ENCODE results near the gene HOXD10. TPM values are rescaled to one million over a fixed set of nuclear protein-coding genes. Genes with fewer than 3 reads are reported as not detected.

HOXD10 gene
- polyA plus RNA-seq (ENCODE audit: low read depth in 6 of 6): not detected

- Mint-ChIP-seq H3K4me3 (peak within 1 kb of the TSS in 3 of 8 donors; percentile 49 to 65 (median 52)), H3K27ac (peak within 1 kb of the TSS in 3 of 6 donors; percentile 59 to 82 (median 73))
These were observed at the start of gene HOXD10 for GRCh38 chr2:176115883-176116813. Gene HOXD10, plus strand, starts transcription at chr2:176116778. Its CDS starts 56 bp downstream, at chr2:176116834.

GRCh38 chr2:176067589-176068418 is 48.8 kb upstream of the HOXD10 start:
- H3K36me3 Mint-ChIP-seq: peaks cover 0 to 4% of the 10 kb centered on the region in 2 donors
- H3K4me1 Mint-ChIP-seq: peaks cover 6 to 20% (median 13%) of the 10 kb centered on the region in 3 donors
- H3K4me3 Mint-ChIP-seq: peak overlapping the region in 1 of 8 donors; percentile 15
- H3K9me3 Mint-ChIP-seq: peaks cover 0 to 8% (median 3%) of the 10 kb centered on the region in 7 donors
- H3K27me3 Mint-ChIP-seq: peaks cover 62 to 82% (median 79%) of the 10 kb centered on the region in 3 donors
- DNase-seq (no peak), ATAC-seq (ENCODE audit: low read depth in 2 of 2) (no peak)
- no peak overlapping the region for H3K27ac Mint-ChIP-seq

More at GRCh38 chr2:176115883-176116813, at the start of gene HOXD10:
- DNase-seq (no peak), ATAC-seq (ENCODE audit: low read depth in 2 of 2) (no peak)
- H3K36me3 Mint-ChIP-seq: peaks cover 5 to 22% of the 10 kb centered on the region in 2 donors
- peaks cover 83 to 89% (median 89%) of the 10 kb centered on the region in 3 donors for H3K27me3 Mint-ChIP-seq
- H3K9me3 Mint-ChIP-seq: peaks cover 0 to 31% (median 4%) of the 10 kb centered on the region in 7 donors
- peaks cover 4 to 14% (median 7%) of the 10 kb centered on the region in 3 donors for H3K4me1 Mint-ChIP-seq

GRCh38 chr2:176068419-176068832 is 48.2 kb upstream of the HOXD10 start:
- peaks cover 67 to 85% (median 83%) of the 10 kb centered on the region in 3 donors for H3K27me3 Mint-ChIP-seq
- ATAC-seq (ENCODE audit: low read depth in 2 of 2) (no peak), DNase-seq (no peak)
- peaks cover 6 to 20% (median 13%) of the 10 kb centered on the region in 3 donors for H3K4me1 Mint-ChIP-seq
- H3K9me3 Mint-ChIP-seq: peaks cover 0 to 9% (median 3%) of the 10 kb centered on the region in 7 donors
- H3K36me3 Mint-ChIP-seq: peaks cover 0 to 4% of the 10 kb centered on the region in 2 donors
- H3K4me3 Mint-ChIP-seq: peak overlapping the region in 3 of 8 donors; percentile 12 to 28 (median 12)
- H3K27ac Mint-ChIP-seq: peak overlapping the region in 2 of 6 donors; percentile 44 to 79

- DNase-seq (no peak), ATAC-seq (ENCODE audit: low read depth in 2 of 2) (no peak)
- peaks cover 0 to 25% (median 4%) of the 10 kb centered on the region in 7 donors for H3K9me3 Mint-ChIP-seq
- peak overlapping the region in 2 of 8 donors; percentile 17 to 37 for H3K4me3 Mint-ChIP-seq
- H3K4me1 Mint-ChIP-seq: peaks cover 6 to 20% (median 13%) of the 10 kb centered on the region in 3 donors
- H3K36me3 Mint-ChIP-seq: peaks cover 4 to 12% of the 10 kb centered on the region in 2 donors
- no peak overlapping the region for H3K27ac Mint-ChIP-seq
- H3K27me3 Mint-ChIP-seq: peaks cover 71 to 91% (median 89%) of the 10 kb centered on the region in 3 donors
These were observed 45.0 kb upstream of the HOXD10 start for GRCh38 chr2:176071330-176072291.

- Mint-ChIP-seq H3K27ac (no peak overlapping the region), H3K4me1 (peaks cover 6 to 18% (median 12%) of the 10 kb centered on the region in 3 donors), H3K36me3 (peaks cover 4 to 12% of the 10 kb centered on the region in 2 donors), H3K27me3 (peaks cover 77 to 91% (median 91%) of the 10 kb centered on the region in 3 donors), H3K9me3 (peaks cover 0 to 29% (median 4%) of the 10 kb centered on the region in 7 donors), H3K4me3 (peak overlapping the region in 2 of 8 donors; percentile 17 to 37)
- no peak for DNase-seq
- ATAC-seq (ENCODE audit: low read depth in 2 of 2): no peak
These were observed 44.3 kb upstream of the HOXD10 start for GRCh38 chr2:176072292-176072669.

- Mint-ChIP-seq H3K36me3 (peaks cover 4 to 12% of the 10 kb centered on the region in 2 donors), H3K27ac (peak overlapping the region in 1 of 6 donors; percentile 53), H3K4me1 (peaks cover 6 to 10% (median 6%) of the 10 kb centered on the region in 3 donors), H3K27me3 (peaks cover 75 to 88% (median 85%) of the 10 kb centered on the region in 3 donors), H3K4me3 (peak overlapping the region in 1 of 8 donors; percentile 40), H3K9me3 (peaks cover 0 to 30% (median 6%) of the 10 kb centered on the region in 7 donors)
- no peak for ATAC-seq (ENCODE audit: low read depth in 2 of 2)
- no peak for DNase-seq
These were observed 43.4 kb upstream of the HOXD10 start for GRCh38 chr2:176072951-176073904.

- DNase-seq (no peak), ATAC-seq (ENCODE audit: low read depth in 2 of 2) (no peak)
- Mint-ChIP-seq H3K36me3 (peaks cover 7 to 20% of the 10 kb centered on the region in 2 donors), H3K27ac (no peak overlapping the region), H3K4me3 (no peak overlapping the region), H3K27me3 (peaks cover 75 to 91% (median 84%) of the 10 kb centered on the region in 3 donors), H3K4me1 (peaks cover 7 to 11% (median 8%) of the 10 kb centered on the region in 3 donors), H3K9me3 (peaks cover 5 to 41% (median 16%) of the 10 kb centered on the region in 7 donors)
These were observed 41.6 kb upstream of the HOXD10 start for GRCh38 chr2:176074919-176075425.

GRCh38 chr2:176075481-176075880 is 41.1 kb upstream of the HOXD10 start:
- ATAC-seq (ENCODE audit: low read depth in 2 of 2) (no peak), DNase-seq (no peak)
- Mint-ChIP-seq H3K36me3 (peaks cover 7 to 20% of the 10 kb centered on the region in 2 donors), H3K27ac (peak overlapping the region in 1 of 6 donors; percentile 27), H3K27me3 (peaks cover 70 to 86% (median 79%) of the 10 kb centered on the region in 3 donors), H3K4me1 (peaks cover 7 to 11% (median 8%) of the 10 kb centered on the region in 3 donors), H3K4me3 (no peak overlapping the region), H3K9me3 (peaks cover 5 to 36% (median 16%) of the 10 kb centered on the region in 7 donors)

GRCh38 chr2:176076063-176076462 is 40.5 kb upstream of the HOXD10 start:
- peaks cover 5 to 37% (median 17%) of the 10 kb centered on the region in 7 donors for H3K9me3 Mint-ChIP-seq
- no peak for ATAC-seq (ENCODE audit: low read depth in 2 of 2)

GRCh38 chr2:176076796-176077195 is 39.8 kb upstream of the HOXD10 start:
- no peak overlapping the region for H3K27ac Mint-ChIP-seq
- DNase-seq (no peak), ATAC-seq (ENCODE audit: low read depth in 2 of 2) (no peak)
- peaks cover 7 to 20% of the 10 kb centered on the region in 2 donors for H3K36me3 Mint-ChIP-seq
- peaks cover 69 to 78% (median 73%) of the 10 kb centered on the region in 3 donors for H3K27me3 Mint-ChIP-seq
- peak overlapping the region in 1 of 8 donors; percentile 51 for H3K4me3 Mint-ChIP-seq
- H3K9me3 Mint-ChIP-seq: peaks cover 5 to 44% (median 23%) of the 10 kb centered on the region in 7 donors
- peaks cover 7 to 13% (median 8%) of the 10 kb centered on the region in 3 donors for H3K4me1 Mint-ChIP-seq

More at GRCh38 chr2:176076063-176076462, 40.5 kb upstream of the HOXD10 start:
- Mint-ChIP-seq H3K4me3 (peak overlapping the region in 1 of 8 donors; percentile 51), H3K36me3 (peaks cover 7 to 20% of the 10 kb centered on the region in 2 donors), H3K27me3 (peaks cover 67 to 80% (median 76%) of the 10 kb centered on the region in 3 donors), H3K4me1 (peaks cover 7 to 12% (median 8%) of the 10 kb centered on the region in 3 donors), H3K27ac (peak overlapping the region in 1 of 6 donors; percentile 44)
- DNase-seq: no peak

All from naive B cell (primary cell).